ENCODE data around the gene CD38.

GRCh38 chr4:15754323-15754722 lies 23.8 kb upstream of the CD38 start:
- TF ChIP-seq TCF12 (IDR thresholded peaks at IDR 0.05; ENCODE audit: low read depth), result no peak
- no peak for TF ChIP-seq TAF1 (IDR thresholded peaks at IDR 0.05; ENCODE audit: low read depth)
- TF ChIP-seq YY1 (IDR thresholded peaks at IDR 0.05; ENCODE audit: low read depth), result no peak
- TF ChIP-seq EP300 (IDR thresholded peaks at IDR 0.05; ENCODE audit: borderline replicate concordance), result no peak
- TF ChIP-seq ZBTB7A (IDR thresholded peaks at IDR 0.05; ENCODE audit: low read depth), result no peak
- TF ChIP-seq NFIC (IDR thresholded peaks at IDR 0.05), result no peak
- TF ChIP-seq REST (IDR thresholded peaks at IDR 0.05; ENCODE audit: low read depth), result no peak
- no peak for TF ChIP-seq CEBPB (IDR thresholded peaks at IDR 0.05)
- no peak for TF ChIP-seq FOXM1 (IDR thresholded peaks at IDR 0.05; ENCODE audit: borderline replicate concordance, low read depth)
- no peak for TF ChIP-seq EGR1 (IDR thresholded peaks at IDR 0.05)

Measured in Ishikawa (cell line).